PC-3 (cell line): ENCODE data around the gene PAPPA. TPM values are rescaled to one million over a fixed set of nuclear protein-coding genes. Genes with fewer than 3 reads are reported as not detected.

Source experiments
- ATAC-seq: fragments of 200-7000 bp; cut with Tn5 transposase; 2 replicates; pipeline ENCODE4 v1.9.1; 2020; ENCODE audit warnings: mild to moderate bottlenecking, moderate library complexity
- BruUV-seq: library from RNA; stranded (reverse); fragments of 400-500 nt; replicated peaks from 2 replicates; lab custom pipeline; 2021; lab: Mats Ljungman, UMichigan
- CTCF ChIA-PET: fragments of 300-600 bp; sonication (Branson Sonifier 250); formaldehyde crosslinking; loops from one replicate; lab custom pipeline; 2022; ENCODE audit warnings: antibody characterized with exemption; lab: Charles Lee
- POLR2A ChIA-PET: fragments of 300-600 bp; sonication (Branson Sonifier 250); formaldehyde crosslinking; loops from one replicate; lab custom pipeline; 2022; ENCODE audit warnings: antibody characterized with exemption; ENCODE audit not compliant: unreplicated experiment; lab: Charles Lee
- DNase-seq: peaks from one replicate; pipeline ENCODE4 v3.0.0-alpha.2; 2015
- H2AFZ ChIP-seq: fragments of 300-600 bp; sonication (generic); 2 replicates; pipeline ENCODE4 v1.6.0; 2016; ENCODE audit warnings: antibody characterized with exemption, low read length
- H3F3A ChIP-seq: fragments of 300-600 bp; sonication (generic); one replicate; pipeline ENCODE4 v1.6.0; 2017; ENCODE audit warnings: antibody characterized with exemption, low read length, control low read depth, mild to moderate bottlenecking; ENCODE audit not compliant: unreplicated experiment
- H3K27ac ChIP-seq: fragments of 300-600 bp; sonication (generic); 2 replicates; pipeline ENCODE4 v1.5.1; 2016; ENCODE audit warnings: mild to moderate bottlenecking, low read length
- H3K27me3 ChIP-seq: fragments of 300-600 bp; sonication (generic); 2 replicates; pipeline ENCODE4 v1.6.1; 2016; ENCODE audit warnings: low read length, mixed read lengths
- H3K36me3 ChIP-seq: fragments of 300-600 bp; sonication (generic); 2 replicates; pipeline ENCODE4 v1.6.1; 2016; ENCODE audit warnings: low read depth, mixed run types, low read length, mixed read lengths
- H3K4me1 ChIP-seq: fragments of 300-600 bp; sonication (generic); 2 replicates; pipeline ENCODE4 v1.5.1; 2016; ENCODE audit warnings: low read length; ENCODE audit not compliant: insufficient read depth
- H3K4me2 ChIP-seq: fragments of 300-600 bp; sonication (generic); 2 replicates; pipeline ENCODE4 v1.6.0; 2016; ENCODE audit warnings: low read length
- H3K4me3 ChIP-seq: fragments of 300-600 bp; sonication (generic); 2 replicates; pipeline ENCODE4 v1.5.1; 2016; ENCODE audit warnings: mild to moderate bottlenecking, low read length, mixed read lengths
- H3K79me2 ChIP-seq: fragments of 300-600 bp; sonication (generic); 2 replicates; pipeline ENCODE4 v1.6.1; 2017; ENCODE audit warnings: low read length, mixed read lengths
- H3K9ac ChIP-seq: fragments of 300-600 bp; sonication (generic); 2 replicates; pipeline ENCODE4 v1.6.0; 2016; ENCODE audit warnings: mild to moderate bottlenecking, low read length
- H3K9me2 ChIP-seq: fragments of 300-600 bp; sonication (generic); replicated peaks from 2 replicates; pipeline ENCODE4 v1.6.1; 2016; ENCODE audit warnings: mixed run types, low read length, mixed read lengths
- H3K9me3 ChIP-seq: fragments of 300-600 bp; sonication (generic); 2 replicates; pipeline ENCODE4 v1.6.1; 2016; ENCODE audit warnings: low read length, mixed read lengths
- H4K20me1 ChIP-seq: fragments of 300-600 bp; sonication (generic); 2 replicates; pipeline ENCODE4 v1.6.1; 2016; ENCODE audit warnings: low read length, mixed read lengths
- EZH2 ChIP-seq: fragments of 300-600 bp; sonication (generic); IDR thresholded peaks from one replicate; pipeline ENCODE4 v1.6.1; 2017; ENCODE audit warnings: antibody characterized with exemption, mild to moderate bottlenecking, low read length; ENCODE audit not compliant: unreplicated experiment
- EZH2phosphoT487 ChIP-seq: fragments of 300-600 bp; sonication (generic); IDR thresholded peaks from 2 replicates; pipeline ENCODE4 v1.6.1; 2018; ENCODE audit warnings: mild to moderate bottlenecking, antibody characterized with exemption, low read length, borderline replicate concordance
- intact Hi-C: fragments of 100-400 bp; cut with micrococcal nuclease; formaldehyde crosslinking; loops from 2 replicates; pipeline ENCODE4 v1.9.0; 2023
- total RNA-seq: library from RNA; depleted of rRNA; stranded (reverse); fragments of >200 nt; gene quantifications from 2 replicates; pipeline ENCODE4 v1.2.3, GENCODE V29; 2014
- TF ChIP-seq, protein P1 (sequence below): fragments of 300-600 bp; sonication (generic); conservative IDR thresholded peaks from 2 replicates; pipeline ENCODE4 v1.5.1; 2017; ENCODE audit warnings: antibody characterized with exemption, low read depth, mild to moderate bottlenecking, low read length

Gene PAPPA
- total RNA-seq, 1 experiment from 2014 or later, result not detected

DNA sequence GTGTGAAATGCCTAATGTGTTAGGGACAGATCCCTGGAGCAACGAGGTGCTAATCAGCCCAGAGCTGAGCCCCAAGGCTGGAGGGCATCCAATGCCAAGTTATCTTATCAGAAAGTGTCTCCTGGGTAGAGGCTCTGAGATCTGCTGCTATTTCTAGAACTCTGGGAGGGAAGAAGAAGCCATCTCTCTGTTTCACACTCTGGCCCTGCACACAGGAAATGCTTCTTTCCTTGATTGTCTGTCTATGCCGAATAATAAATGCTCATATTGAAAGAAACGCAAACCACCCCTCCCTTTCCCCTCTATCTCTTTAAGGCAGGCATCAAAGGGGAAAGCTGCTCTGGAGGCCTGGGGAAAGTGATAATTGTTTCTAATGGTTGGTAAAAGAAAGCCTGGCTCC lies 166.7 kb downstream of the PAPPA start:
- Histone ChIP-seq H4K20me1 (no peaks in the 10 kb centered on the region), H3K9me2 (no peaks in the 10 kb centered on the region), H3F3A (no peaks in the 10 kb centered on the region), H3K36me3 (no peaks in the 10 kb centered on the region), H3K27me3 (peaks cover 13% of the 10 kb centered on the region), H3K9ac (no peak overlapping the region), H3K4me1 (no peaks in the 10 kb centered on the region), H3K4me3 (no peak overlapping the region), H3K27ac (no peak overlapping the region), H3K9me3 (no peaks in the 10 kb centered on the region), H3K4me2 (no peak overlapping the region), H3K79me2 (no peaks in the 10 kb centered on the region), H2AFZ (no peak overlapping the region)
- ATAC-seq (no peak), DNase-seq (no peak)
- ChIA-PET POLR2A (no interaction called here), CTCF (no interaction called here)
- TF ChIP-seq, protein P1, sequence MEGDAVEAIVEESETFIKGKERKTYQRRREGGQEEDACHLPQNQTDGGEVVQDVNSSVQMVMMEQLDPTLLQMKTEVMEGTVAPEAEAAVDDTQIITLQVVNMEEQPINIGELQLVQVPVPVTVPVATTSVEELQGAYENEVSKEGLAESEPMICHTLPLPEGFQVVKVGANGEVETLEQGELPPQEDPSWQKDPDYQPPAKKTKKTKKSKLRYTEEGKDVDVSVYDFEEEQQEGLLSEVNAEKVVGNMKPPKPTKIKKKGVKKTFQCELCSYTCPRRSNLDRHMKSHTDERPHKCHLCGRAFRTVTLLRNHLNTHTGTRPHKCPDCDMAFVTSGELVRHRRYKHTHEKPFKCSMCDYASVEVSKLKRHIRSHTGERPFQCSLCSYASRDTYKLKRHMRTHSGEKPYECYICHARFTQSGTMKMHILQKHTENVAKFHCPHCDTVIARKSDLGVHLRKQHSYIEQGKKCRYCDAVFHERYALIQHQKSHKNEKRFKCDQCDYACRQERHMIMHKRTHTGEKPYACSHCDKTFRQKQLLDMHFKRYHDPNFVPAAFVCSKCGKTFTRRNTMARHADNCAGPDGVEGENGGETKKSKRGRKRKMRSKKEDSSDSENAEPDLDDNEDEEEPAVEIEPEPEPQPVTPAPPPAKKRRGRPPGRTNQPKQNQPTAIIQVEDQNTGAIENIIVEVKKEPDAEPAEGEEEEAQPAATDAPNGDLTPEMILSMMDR, result no peak
- BruUV-seq, result no TSS peak
- intact Hi-C loops, result no loop called here

DNA sequence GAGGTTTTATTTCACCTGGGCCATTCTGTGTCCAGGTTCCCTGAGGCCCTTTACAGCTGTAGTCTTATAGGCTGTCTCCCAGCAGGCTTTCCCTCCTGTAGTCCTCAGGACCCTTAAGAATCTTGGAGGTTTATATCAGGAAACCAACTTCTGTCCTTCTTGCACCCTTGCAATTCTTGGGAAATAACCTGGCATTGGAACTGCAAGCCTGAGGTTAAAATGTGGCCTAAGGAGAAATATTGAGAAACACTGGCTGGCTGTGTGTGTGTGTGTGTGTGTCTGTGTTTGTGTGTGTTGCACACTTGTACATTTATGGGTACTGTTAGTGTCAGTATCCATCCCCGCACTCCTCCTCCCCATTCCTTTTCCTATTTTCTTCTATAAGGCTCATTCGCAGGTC lies 168.9 kb downstream of the PAPPA start:
- no peak overlapping the region for H2AFZ ChIP-seq
- no peak overlapping the region for H3K27ac ChIP-seq
- no peaks in the 10 kb centered on the region for H3K9me3 ChIP-seq
- no peaks in the 10 kb centered on the region for H3K79me2 ChIP-seq
- H4K20me1 ChIP-seq, result no peaks in the 10 kb centered on the region
- POLR2A ChIA-PET, result no interaction called here
- CTCF ChIA-PET, result no interaction called here
- BruUV-seq, result no TSS peak
- TF ChIP-seq, protein P1, result no peak
- TF ChIP-seq EZH2 (no peak), EZH2phosphoT487 (no peak)
- H3K27me3 ChIP-seq, result peaks cover 10% of the 10 kb centered on the region
- no peak overlapping the region for H3K4me2 ChIP-seq
- DNase-seq, result no peak
- no peaks in the 10 kb centered on the region for H3K36me3 ChIP-seq
- no peaks in the 10 kb centered on the region for H3K4me1 ChIP-seq
- no peak overlapping the region for H3K9ac ChIP-seq
- intact Hi-C loops, result no loop called here
- ATAC-seq, result no peak
- H3K9me2 ChIP-seq, result no peaks in the 10 kb centered on the region
- no peak overlapping the region for H3K4me3 ChIP-seq
- no peaks in the 10 kb centered on the region for H3F3A ChIP-seq

DNA sequence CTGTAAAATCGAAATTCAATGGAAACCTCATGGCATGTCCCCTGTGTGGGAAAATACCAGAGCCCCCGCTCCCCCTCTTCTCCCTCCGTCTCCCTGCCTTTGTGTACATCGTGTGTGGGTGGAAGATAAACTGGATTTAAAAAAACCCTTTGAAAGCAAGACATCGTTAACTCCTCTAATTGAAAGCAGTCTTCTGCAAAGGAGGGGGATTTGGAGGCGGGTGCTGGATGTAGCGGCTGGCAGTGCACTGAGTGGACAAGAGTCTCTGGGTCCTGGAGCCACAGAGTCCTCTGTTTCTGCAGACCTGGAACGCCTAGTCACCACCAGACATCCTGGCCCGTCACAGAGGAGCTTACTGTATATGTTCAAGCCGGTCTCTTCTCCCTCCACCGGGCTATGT lies 169.4 kb downstream of the PAPPA start:
- Histone ChIP-seq H3K4me3 (no peak overlapping the region), H3F3A (no peaks in the 10 kb centered on the region), H2AFZ (no peak overlapping the region), H3K36me3 (no peaks in the 10 kb centered on the region), H3K4me1 (no peaks in the 10 kb centered on the region), H3K4me2 (no peak overlapping the region), H4K20me1 (no peaks in the 10 kb centered on the region), H3K27ac (no peak overlapping the region), H3K9me3 (no peaks in the 10 kb centered on the region), H3K9me2 (no peaks in the 10 kb centered on the region), H3K27me3 (peaks cover 10% of the 10 kb centered on the region), H3K79me2 (no peaks in the 10 kb centered on the region), H3K9ac (no peak overlapping the region)
- TF ChIP-seq EZH2phosphoT487, result no peak
- TF ChIP-seq, protein P1, result no peak
- TF ChIP-seq EZH2, result no peak
- ATAC-seq (no peak), DNase-seq (no peak)
- POLR2A ChIA-PET, result no interaction called here
- intact Hi-C loops, result no loop called here
- no TSS peak for BruUV-seq
- CTCF ChIA-PET, result no interaction called here
